Activated naive CD4-positive, alpha-beta T cell treated with anti-CD3 and anti-CD28 coated beads, Interleukin-2, amount 50 U/mL, for 72 hours (primary cell): ENCODE data around the gene BHLHA15. TPM values are rescaled to one million over a fixed set of nuclear protein-coding genes. Genes with fewer than 3 reads are reported as not detected.

Experiments used
- ATAC-seq, 2 donors: fragments of 150-1000 bp; cut with Tn5 transposase; 2 replicates each; pipeline ENCODE4 v1.10.0; 2021; ENCODE audit warnings: mild to moderate bottlenecking in 2 of 2, moderate library complexity in 2 of 2
- DNase-seq, 2 donors: peaks; one replicate each; pipeline ENCODE4 v3.0.0; 2021 to 2022; ENCODE audit warnings: low spot score in 2 of 2
- H3K27ac Mint-ChIP-seq, 2 donors: one replicate each; pipeline ENCODE4 v1.8.0; 2022; ENCODE audit warnings: mild to moderate bottlenecking in 2 of 2, mixed read lengths in 2 of 2
- H3K36me3 Mint-ChIP-seq, 2 donors: one replicate each; pipeline ENCODE4 v1.8.0; 2022; ENCODE audit warnings: mixed read lengths in 2 of 2
- H3K9me3 Mint-ChIP-seq, 2 donors: one replicate each; pipeline ENCODE4 v1.8.0; 2022; ENCODE audit warnings: mixed read lengths in 2 of 2
- total RNA-seq, 2 donors: library from RNA; stranded (reverse); gene quantifications; one replicate each; pipeline ENCODE4 v1.2.3, GENCODE V29; 2022

BHLHA15 gene
- under 1 TPM in 1 of 2 donors, not detected in 1; 0.66 TPM for total RNA-seq

DNA sequence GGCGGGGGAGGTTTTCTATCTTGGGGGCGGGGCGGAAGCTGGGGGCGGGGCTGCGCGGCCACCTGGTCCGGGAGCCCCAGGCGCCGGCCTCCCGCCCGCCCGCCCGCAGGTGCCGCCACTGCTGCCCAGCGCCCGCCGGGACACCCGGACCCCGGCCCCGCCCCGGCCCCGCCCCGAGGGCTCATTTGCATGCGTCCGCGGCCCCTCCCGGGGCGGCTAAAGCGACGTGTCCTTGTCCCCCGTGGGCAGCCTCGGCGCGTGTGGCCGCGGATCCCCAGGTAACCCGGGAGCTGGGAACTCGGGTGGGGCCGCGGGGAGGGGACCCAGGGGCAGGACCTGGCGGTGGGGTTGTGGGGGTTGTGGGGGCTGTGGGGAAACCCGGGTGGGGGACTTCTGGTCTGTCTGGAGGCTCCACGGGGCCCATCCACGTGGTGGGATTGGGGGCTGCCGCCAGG is at the start of gene BHLHA15:
TSS of gene BHLHA15 (plus strand) at position 219 of the 455 bp plus-strand sequence. CDS start 871 bp downstream, outside the sequence.
- H3K9me3 Mint-ChIP-seq: no peaks in the 10 kb centered on the region
- no peak within 1 kb of the TSS for H3K27ac Mint-ChIP-seq
- H3K36me3 Mint-ChIP-seq: peaks cover 0 to 10% of the 10 kb centered on the region in 2 donors
- DNase-seq (peak; percentile 23 to 54), ATAC-seq (peak; percentile 45 to 58)

GRCh38 chr7:98162758-98163157 is 48.5 kb upstream of the BHLHA15 start:
- Mint-ChIP-seq H3K36me3 (no peaks in the 10 kb centered on the region), H3K27ac (no peak overlapping the region), H3K9me3 (no peaks in the 10 kb centered on the region)
- ATAC-seq (no peak), DNase-seq (no peak)

DNA sequence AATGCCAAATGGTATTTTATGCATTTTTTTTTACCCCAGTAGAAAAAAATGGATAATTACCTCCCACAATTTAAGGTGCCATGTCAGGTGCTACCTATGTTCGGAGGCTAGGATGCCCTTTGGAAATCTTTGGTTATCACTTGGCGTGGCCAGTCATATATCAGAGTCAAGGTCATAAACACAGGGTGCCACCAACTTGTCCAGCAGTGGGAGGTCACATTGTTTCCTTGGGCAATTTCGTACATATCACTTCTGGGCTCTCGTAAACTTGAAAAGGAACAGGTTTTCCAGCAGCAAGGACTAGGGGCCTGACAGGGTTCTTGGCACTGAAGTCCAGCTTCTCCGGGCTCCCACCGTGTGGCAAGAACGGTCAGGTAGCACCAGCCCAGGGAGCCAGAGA is 48.0 kb upstream of the BHLHA15 start:
- Mint-ChIP-seq H3K36me3 (no peaks in the 10 kb centered on the region), H3K9me3 (no peaks in the 10 kb centered on the region), H3K27ac (no peak overlapping the region)
- DNase-seq (no peak), ATAC-seq (no peak)

DNA sequence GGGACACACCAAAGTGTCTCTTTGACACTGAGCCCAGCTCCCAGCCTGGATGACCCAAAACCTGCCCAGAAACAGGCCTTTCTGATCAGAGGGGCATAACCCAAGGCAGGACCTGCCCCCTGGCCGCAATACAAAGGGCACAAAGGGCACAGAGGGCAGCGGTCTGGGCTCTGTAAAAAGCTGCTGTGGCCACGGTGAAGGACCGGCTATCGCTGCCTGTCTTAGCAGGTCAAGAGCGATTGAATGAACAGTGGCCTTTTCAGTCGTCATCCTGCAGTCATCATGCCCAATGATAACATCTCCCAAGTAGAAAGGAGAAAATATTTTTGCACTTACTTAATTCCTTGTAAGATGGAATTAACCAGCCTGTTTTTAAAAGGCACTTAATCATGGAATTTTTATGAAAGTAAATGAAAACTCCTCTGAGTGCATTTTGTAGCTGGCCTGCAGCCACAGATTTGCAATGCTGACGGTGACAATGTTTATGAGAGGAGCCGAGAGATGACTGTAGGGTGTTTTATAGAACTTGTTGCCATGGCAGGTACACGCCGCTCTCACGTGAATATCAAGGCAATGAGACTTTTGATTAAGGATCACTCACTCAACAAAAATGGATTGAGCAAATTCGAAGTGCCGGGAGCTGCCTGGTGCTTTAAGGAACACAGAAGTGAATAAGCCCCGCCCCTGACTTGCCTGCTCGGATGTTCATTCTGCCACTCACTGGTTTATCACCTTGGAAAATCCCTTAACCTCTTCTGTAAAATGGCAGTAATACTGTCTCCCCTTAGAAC is 47.3 kb upstream of the BHLHA15 start:
- DNase-seq: no peak
- Mint-ChIP-seq H3K9me3 (no peaks in the 10 kb centered on the region), H3K27ac (no peak overlapping the region), H3K36me3 (no peaks in the 10 kb centered on the region)
- ATAC-seq: no peak

DNA sequence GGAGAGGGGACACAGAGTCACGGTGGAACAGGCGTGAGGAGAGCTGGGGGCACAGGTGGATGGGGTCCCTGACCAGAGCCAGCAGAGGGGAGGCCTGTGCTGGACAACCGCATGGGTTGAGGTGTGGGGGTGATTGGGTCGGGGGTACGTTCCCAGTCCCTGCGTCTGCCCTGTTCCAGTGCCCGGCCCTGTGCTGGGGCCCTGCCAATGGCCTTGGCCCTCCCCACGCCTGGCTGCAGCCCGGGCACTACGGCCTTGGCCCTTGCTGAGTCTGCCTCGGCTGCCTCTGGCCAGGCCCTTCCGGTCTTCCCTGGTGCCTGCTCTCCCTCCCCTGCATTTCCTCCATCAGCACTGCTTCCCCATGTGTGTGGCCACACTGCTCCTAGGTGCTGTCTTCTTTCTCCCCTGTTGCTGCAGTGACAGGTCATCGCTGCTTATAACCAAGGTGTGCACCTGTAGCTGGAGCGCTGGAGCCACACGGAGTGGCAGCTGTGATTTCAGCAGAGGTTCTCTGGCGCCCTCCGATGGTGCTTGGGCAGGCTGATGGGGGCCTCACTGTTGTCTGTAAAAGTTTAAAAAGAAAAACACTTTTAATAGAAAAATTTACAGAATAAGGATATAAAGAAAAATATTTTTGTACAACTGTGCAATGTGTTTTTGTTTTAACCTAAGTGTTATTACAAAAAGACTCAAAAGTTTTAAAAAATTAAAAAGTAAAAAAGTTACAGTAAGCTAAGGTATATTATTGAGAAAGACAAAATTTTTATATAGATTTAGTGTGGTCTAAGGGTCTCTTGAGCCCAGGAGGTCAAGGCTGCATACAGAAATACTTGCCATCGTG is 45.2 kb upstream of the BHLHA15 start:
- Mint-ChIP-seq H3K9me3 (no peaks in the 10 kb centered on the region), H3K36me3 (no peaks in the 10 kb centered on the region), H3K27ac (no peak overlapping the region)
- DNase-seq (peak in 1 of 2 donors; percentile 67), ATAC-seq (peak; percentile 64 to 79)

GRCh38 chr7:98166668-98166970 is 44.6 kb upstream of the BHLHA15 start:
- Mint-ChIP-seq H3K27ac (no peak overlapping the region), H3K36me3 (no peaks in the 10 kb centered on the region), H3K9me3 (no peaks in the 10 kb centered on the region)
- DNase-seq (no peak), ATAC-seq (no peak)

GRCh38 chr7:98167653-98168052 is 43.6 kb upstream of the BHLHA15 start:
- no peaks in the 10 kb centered on the region for H3K9me3 Mint-ChIP-seq
- H3K27ac Mint-ChIP-seq: peak overlapping the region; percentile 37 to 77
- no peaks in the 10 kb centered on the region for H3K36me3 Mint-ChIP-seq
- no peak for DNase-seq
- ATAC-seq: no peak

- Mint-ChIP-seq H3K9me3 (no peaks in the 10 kb centered on the region), H3K27ac (peak overlapping the region in 1 of 2 donors; percentile 23), H3K36me3 (no peaks in the 10 kb centered on the region)
- peak; percentile 79 to 88 for ATAC-seq
- peak in 1 of 2 donors; percentile 47 for DNase-seq
Measured at GRCh38 chr7:98168181-98168903, 42.9 kb upstream of the BHLHA15 start.

DNA sequence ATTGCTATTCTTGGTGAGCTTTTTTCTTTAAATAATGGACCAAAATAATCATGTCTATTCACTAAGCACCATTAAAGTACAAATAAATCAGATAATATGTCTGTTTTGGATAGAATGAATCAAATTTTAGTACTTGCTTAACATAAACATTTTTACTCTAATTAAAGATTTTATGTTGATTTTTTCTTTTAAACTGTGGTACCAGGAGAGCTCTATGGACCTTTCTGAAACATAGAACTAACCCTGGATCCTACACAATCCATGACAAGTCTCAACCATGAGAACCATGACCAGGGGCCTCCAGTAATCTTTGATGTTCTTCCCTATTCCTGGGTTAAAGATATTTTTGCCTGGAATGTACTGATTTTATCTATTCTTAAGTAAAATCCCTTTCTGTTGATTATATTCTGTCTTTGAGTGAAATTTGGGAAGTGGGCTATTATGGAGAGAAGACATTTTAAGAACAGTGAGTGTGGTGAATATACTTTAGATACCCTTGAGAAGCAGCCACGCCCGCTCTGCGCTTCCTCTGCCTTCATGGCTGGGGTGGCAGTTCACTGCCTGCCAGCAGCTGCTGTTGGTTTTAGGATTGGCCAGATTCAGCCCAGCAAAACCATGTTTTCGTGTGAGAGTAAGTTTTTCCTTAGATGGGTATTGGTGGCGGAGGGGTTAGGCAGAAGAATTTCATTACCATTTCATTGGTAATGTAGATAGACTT is 42.2 kb upstream of the BHLHA15 start:
- no peaks in the 10 kb centered on the region for H3K9me3 Mint-ChIP-seq
- no peak for DNase-seq
- H3K27ac Mint-ChIP-seq: no peak overlapping the region
- ATAC-seq: no peak
- no peaks in the 10 kb centered on the region for H3K36me3 Mint-ChIP-seq

GRCh38 chr7:98170966-98171365 is 40.3 kb upstream of the BHLHA15 start:
- Mint-ChIP-seq H3K27ac (no peak overlapping the region), H3K36me3 (peaks cover 0 to 6% of the 10 kb centered on the region in 2 donors), H3K9me3 (no peaks in the 10 kb centered on the region)
- ATAC-seq (no peak), DNase-seq (no peak)

- H3K36me3 Mint-ChIP-seq: peaks cover 0 to 6% of the 10 kb centered on the region in 2 donors
- H3K27ac Mint-ChIP-seq: no peak overlapping the region
- no peaks in the 10 kb centered on the region for H3K9me3 Mint-ChIP-seq
- no peak for DNase-seq
- no peak for ATAC-seq
Measured at GRCh38 chr7:98171449-98171848, 39.8 kb upstream of the BHLHA15 start.

- DNase-seq: no peak
- no peak for ATAC-seq
- no peak overlapping the region for H3K27ac Mint-ChIP-seq
- peaks cover 0 to 6% of the 10 kb centered on the region in 2 donors for H3K36me3 Mint-ChIP-seq
- no peaks in the 10 kb centered on the region for H3K9me3 Mint-ChIP-seq
Measured at GRCh38 chr7:98174334-98175259, 36.6 kb upstream of the BHLHA15 start.

DNA sequence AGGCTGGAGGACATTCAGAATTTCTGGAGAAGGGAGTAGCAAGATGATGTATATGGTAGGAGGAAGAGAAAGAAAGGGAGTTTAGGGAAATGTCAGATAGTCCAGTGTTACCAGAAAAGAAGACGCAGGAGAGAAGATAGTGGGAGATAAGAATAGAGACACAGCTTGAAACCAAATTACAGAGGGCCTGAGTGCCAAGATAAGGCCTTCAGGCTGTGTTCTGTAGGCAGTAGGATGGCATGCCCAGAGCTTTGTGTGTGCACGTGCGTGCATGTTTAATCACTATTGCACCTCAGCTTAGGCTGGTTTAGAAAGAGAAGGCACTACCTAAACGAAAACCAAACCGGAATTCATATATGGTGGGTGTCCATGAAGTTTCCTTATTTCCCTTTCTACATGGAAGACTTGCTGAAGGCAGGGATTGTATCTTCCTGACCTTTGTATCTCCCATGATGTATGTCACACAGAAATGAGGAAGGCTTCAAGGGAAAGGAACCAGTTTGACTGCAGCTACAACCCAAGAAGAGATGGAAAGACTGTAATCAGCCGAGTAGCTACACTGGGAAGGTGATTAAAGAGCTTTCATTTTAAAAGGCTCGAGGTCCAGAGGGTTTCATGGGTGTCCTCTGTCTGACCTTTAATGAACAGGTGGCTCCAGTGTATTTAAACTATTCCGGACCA is 35.8 kb upstream of the BHLHA15 start:
- ATAC-seq (no peak), DNase-seq (no peak)
- Mint-ChIP-seq H3K9me3 (no peaks in the 10 kb centered on the region), H3K27ac (no peak overlapping the region), H3K36me3 (peaks cover 0 to 6% of the 10 kb centered on the region in 2 donors)

GRCh38 chr7:98177553-98177952 is 33.7 kb upstream of the BHLHA15 start:
- DNase-seq (no peak), ATAC-seq (no peak)
- Mint-ChIP-seq H3K27ac (no peak overlapping the region), H3K36me3 (peaks cover 6% of the 10 kb centered on the region in 2 donors), H3K9me3 (no peaks in the 10 kb centered on the region)

DNA sequence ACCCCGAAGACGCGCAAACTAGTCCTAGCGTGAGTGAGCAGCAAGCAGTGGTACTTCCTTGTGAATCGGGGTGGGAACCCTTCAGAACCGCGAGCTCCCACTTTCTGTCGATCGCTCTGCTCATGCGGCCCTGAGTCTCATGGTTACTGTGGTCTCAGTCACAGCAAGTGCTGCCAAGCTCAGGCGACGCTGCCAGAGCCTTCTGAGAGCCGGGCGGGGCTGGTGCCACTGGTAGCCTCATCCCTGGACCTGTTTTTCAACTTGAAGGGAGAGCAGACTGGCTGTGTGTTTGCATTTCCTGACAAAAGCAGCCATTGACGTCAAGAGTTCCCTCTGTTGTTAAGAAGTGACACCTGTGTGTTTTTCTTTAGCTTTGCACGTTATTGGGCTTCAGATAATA is 32.9 kb upstream of the BHLHA15 start:
- H3K36me3 Mint-ChIP-seq: peaks cover 6% of the 10 kb centered on the region in 2 donors
- H3K27ac Mint-ChIP-seq: no peak overlapping the region
- ATAC-seq (no peak), DNase-seq (no peak)
- no peaks in the 10 kb centered on the region for H3K9me3 Mint-ChIP-seq
